HuH-7 (cell line): ENCODE measurements around the gene SLC35E2B.
"Not testable (repeated sequence)": the region's sequence is repeated elsewhere in the genome, so short reads cannot be mapped to it uniquely, and the experiment has no call there.

Experiments
- DNase-seq: peaks from one replicate; pipeline ENCODE4 v3.0.0; 2011; ENCODE audit warnings: low spot score

SLC35E2B gene

GRCh38 chr1:1638528-1638927 is 54.1 kb downstream of the SLC35E2B start:
- not testable (repeated sequence) for DNase-seq

GRCh38 chr1:1637479-1637875 is 55.1 kb downstream of the SLC35E2B start:
- DNase-seq = not testable (repeated sequence)

GRCh38 chr1:1636621-1637478 is 55.7 kb downstream of the SLC35E2B start:
- not testable (repeated sequence) for DNase-seq

- not testable (repeated sequence) for DNase-seq
Observed at GRCh38 chr1:1634613-1635012, 58.0 kb downstream of the SLC35E2B start.

- DNase-seq = not testable (repeated sequence)
Observed at GRCh38 chr1:1633409-1633808, 59.2 kb downstream of the SLC35E2B start.

GRCh38 chr1:1631782-1632420 is 60.7 kb downstream of the SLC35E2B start, which contains the start of gene MMP23B:
MMP23B (plus strand) TSS chr1:1632173; CDS start chr1:1632219, 46 bp downstream.
- no peak for DNase-seq

GRCh38 chr1:1630965-1631781 is 61.4 kb downstream of the SLC35E2B start:
- no peak for DNase-seq

GRCh38 chr1:1630191-1630964 is 62.2 kb downstream of the SLC35E2B start:
- no peak for DNase-seq

GRCh38 chr1:1629430-1630190 is 63.0 kb downstream of the SLC35E2B start:
- no peak for DNase-seq

GRCh38 chr1:1628754-1629429 is 63.7 kb downstream of the SLC35E2B start:
- no peak for DNase-seq

- DNase-seq = no peak
Observed at GRCh38 chr1:1627829-1628753, 64.5 kb downstream of the SLC35E2B start.

- DNase-seq = no peak
Observed at GRCh38 chr1:1627261-1627828, 65.2 kb downstream of the SLC35E2B start.

GRCh38 chr1:1626207-1627141 is 66.1 kb downstream of the SLC35E2B start:
- DNase-seq = no peak

GRCh38 chr1:1625824-1626206 is 66.8 kb downstream of the SLC35E2B start:
- DNase-seq = no peak

- DNase-seq = no peak
Observed at GRCh38 chr1:1625404-1625775, 67.2 kb downstream of the SLC35E2B start.

- DNase-seq = no peak
Observed at GRCh38 chr1:1624443-1625403, 67.9 kb downstream of the SLC35E2B start.
